ENCODE data around the gene SRGN.

SRGN gene

GRCh38 chr10:69067189-69067588 lies 20.7 kb upstream of the SRGN start:
- DNase-seq = no peak
- Histone ChIP-seq H3K79me2 (ENCODE audit: low read length) (no peaks in the 10 kb centered on the region), H4K20me1 (ENCODE audit: insufficient read depth, low read length) (no peaks in the 10 kb centered on the region), H3K9me3 (replicated peaks; ENCODE audit: insufficient read depth, low read length) (no peaks in the 10 kb centered on the region), H3K36me3 (replicated peaks; ENCODE audit: insufficient read depth, low read length) (no peaks in the 10 kb centered on the region), H3K9ac (ENCODE audit: low read length) (no peak overlapping the region), H3K9me2 (replicated peaks; ENCODE audit: insufficient read depth, low read length) (no peaks in the 10 kb centered on the region), H3K4me2 (ENCODE audit: low read depth, low read length) (no peak overlapping the region), H3F3A (ENCODE audit: insufficient read depth, low read length) (no peaks in the 10 kb centered on the region), H3K4me1 (ENCODE audit: low read length) (peaks cover 11% of the 10 kb centered on the region; the same call in 1 of the 2 replicates), H3K4me3 (ENCODE audit: low read length) (no peak overlapping the region), H3K27ac (ENCODE audit: low read length) (no peak overlapping the region), H3K27me3 (replicated peaks; ENCODE audit: insufficient read depth, low read length) (no peaks in the 10 kb centered on the region), H2AFZ (ENCODE audit: low read length) (no peak overlapping the region)
- TF ChIP-seq EZH2 (optimal IDR thresholded peaks at IDR 0.05; ENCODE audit: low read depth, low read length) = no peak
- TF ChIP-seq CTCF (IDR thresholded peaks at IDR 0.05; ENCODE audit: low read length) = no peak
- no peak for TF ChIP-seq EZH2phosphoT487 (IDR thresholded peaks at IDR 0.05; ENCODE audit: low read length)

GRCh38 chr10:69068549-69068948 lies 19.4 kb upstream of the SRGN start:
- H3K4me1 ChIP-seq (ENCODE audit: low read length) = peaks cover 11% of the 10 kb centered on the region; the same call in 1 of the 2 replicates
- H3K27me3 ChIP-seq (replicated peaks; ENCODE audit: insufficient read depth, low read length) = no peaks in the 10 kb centered on the region
- no peaks in the 10 kb centered on the region for H3K9me2 ChIP-seq (replicated peaks; ENCODE audit: insufficient read depth, low read length)
- H3F3A ChIP-seq (ENCODE audit: insufficient read depth, low read length) = no peaks in the 10 kb centered on the region
- H4K20me1 ChIP-seq (ENCODE audit: insufficient read depth, low read length) = no peaks in the 10 kb centered on the region
- H3K27ac ChIP-seq (ENCODE audit: low read length) = no peak overlapping the region
- TF ChIP-seq EZH2phosphoT487 (IDR thresholded peaks at IDR 0.05; ENCODE audit: low read length) = no peak
- no peak for TF ChIP-seq EZH2 (optimal IDR thresholded peaks at IDR 0.05; ENCODE audit: low read depth, low read length)
- TF ChIP-seq CTCF (IDR thresholded peaks at IDR 0.05; ENCODE audit: low read length) = no peak
- H3K4me3 ChIP-seq (ENCODE audit: low read length) = no peak overlapping the region
- H3K79me2 ChIP-seq (ENCODE audit: low read length) = no peaks in the 10 kb centered on the region
- no peak overlapping the region for H2AFZ ChIP-seq (ENCODE audit: low read length)
- H3K4me2 ChIP-seq (ENCODE audit: low read depth, low read length) = no peak overlapping the region
- H3K36me3 ChIP-seq (replicated peaks; ENCODE audit: insufficient read depth, low read length) = no peaks in the 10 kb centered on the region
- no peak for DNase-seq
- no peak overlapping the region for H3K9ac ChIP-seq (ENCODE audit: low read length)
- no peaks in the 10 kb centered on the region for H3K9me3 ChIP-seq (replicated peaks; ENCODE audit: insufficient read depth, low read length)

- Histone ChIP-seq H3K36me3 (replicated peaks; ENCODE audit: insufficient read depth, low read length) (no peaks in the 10 kb centered on the region), H3K4me2 (ENCODE audit: low read depth, low read length) (no peak overlapping the region), H3K4me1 (ENCODE audit: low read length) (peaks cover 11% of the 10 kb centered on the region; the same call in 1 of the 2 replicates), H3F3A (ENCODE audit: insufficient read depth, low read length) (no peaks in the 10 kb centered on the region), H4K20me1 (ENCODE audit: insufficient read depth, low read length) (no peaks in the 10 kb centered on the region), H3K79me2 (ENCODE audit: low read length) (no peaks in the 10 kb centered on the region), H3K9me2 (replicated peaks; ENCODE audit: insufficient read depth, low read length) (no peaks in the 10 kb centered on the region), H2AFZ (ENCODE audit: low read length) (no peak overlapping the region), H3K27me3 (replicated peaks; ENCODE audit: insufficient read depth, low read length) (no peaks in the 10 kb centered on the region), H3K27ac (ENCODE audit: low read length) (no peak overlapping the region), H3K9ac (ENCODE audit: low read length) (no peak overlapping the region), H3K9me3 (replicated peaks; ENCODE audit: insufficient read depth, low read length) (no peaks in the 10 kb centered on the region), H3K4me3 (ENCODE audit: low read length) (no peak overlapping the region)
- TF ChIP-seq EZH2phosphoT487 (IDR thresholded peaks at IDR 0.05; ENCODE audit: low read length) = no peak
- TF ChIP-seq CTCF (IDR thresholded peaks at IDR 0.05; ENCODE audit: low read length) = no peak
- TF ChIP-seq EZH2 (optimal IDR thresholded peaks at IDR 0.05; ENCODE audit: low read depth, low read length) = no peak
- no peak for DNase-seq
Measured at GRCh38 chr10:69069090-69070042, 18.5 kb upstream of the SRGN start.
